Nephron (organoid): ENCODE data around the gene TNNI2.

Experiments used
- H3K27ac Mint-ChIP-seq, 3 experiments: 2 replicates each; pipeline ENCODE4 v1.8.0; 2020; ENCODE audit warnings: mixed read lengths in 3 of 3, mild to moderate bottlenecking in 2 of 3, moderate library complexity in 1 of 3
- H3K27me3 Mint-ChIP-seq: 2 replicates; pipeline ENCODE4 v1.8.0; 2021; ENCODE audit warnings: low read depth, mild to moderate bottlenecking, moderate library complexity, mixed read lengths
- H3K36me3 Mint-ChIP-seq: 2 replicates; pipeline ENCODE4 v1.8.0; 2020; ENCODE audit warnings: low read depth, mixed read lengths
- H3K4me1 Mint-ChIP-seq: 2 replicates; pipeline ENCODE4 v1.8.0; 2020; ENCODE audit warnings: mixed read lengths
- H3K4me3 Mint-ChIP-seq, 3 experiments: 2 replicates each; pipeline ENCODE4 v1.8.0; 2020; ENCODE audit warnings: mild to moderate bottlenecking in 3 of 3, mixed read lengths in 3 of 3, moderate library complexity in 2 of 3
- H3K9me3 Mint-ChIP-seq: 2 replicates; pipeline ENCODE4 v1.8.0; 2020; ENCODE audit warnings: mixed read lengths
- TF ChIP-seq, protein P1 (sequence below), 3 experiments: fragments of 200-600 bp; sonication (generic); IDR thresholded peaks; one replicate each; pipeline ENCODE4 v1.5.0; 2021; ENCODE audit warnings: antibody characterized with exemption in 3 of 3; ENCODE audit not compliant: unreplicated experiment in 3 of 3

The TNNI2 gene

DNA sequence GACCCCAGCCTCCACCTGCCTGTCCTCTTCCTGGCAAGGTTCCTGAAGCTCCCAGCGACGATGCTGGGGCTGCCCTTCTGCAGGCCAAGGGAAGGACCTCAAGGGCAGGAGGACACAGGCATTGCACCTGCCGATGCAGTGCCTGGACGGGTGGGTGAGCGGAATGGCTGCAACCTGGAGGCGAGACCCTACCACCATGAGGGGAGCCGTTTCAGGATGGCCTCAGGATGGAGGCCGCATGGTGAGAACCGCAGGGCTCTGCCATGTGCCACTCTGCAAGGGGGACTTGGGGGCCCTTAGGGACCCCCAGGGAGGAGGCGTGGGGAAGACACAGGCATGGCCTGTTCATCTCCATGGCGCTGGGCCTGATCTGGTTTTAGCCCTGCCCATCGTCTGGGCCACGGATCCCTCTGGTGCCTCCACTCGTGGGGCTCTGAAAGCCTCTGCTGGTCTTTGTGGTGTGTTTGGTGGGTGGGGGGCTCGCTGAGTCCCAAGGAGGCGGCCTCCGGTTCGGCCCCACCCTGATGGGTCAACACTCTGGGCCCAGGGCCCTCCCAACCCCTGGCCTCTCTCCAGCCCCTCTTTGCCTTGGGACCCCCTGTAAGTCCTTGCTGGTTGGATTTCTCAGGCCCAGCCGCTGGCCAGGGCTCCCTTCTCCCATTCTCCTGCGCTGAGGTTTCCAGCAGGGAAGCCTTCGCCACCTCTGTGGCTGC lies 12.8 kb downstream of the TNNI2 start:
- no peaks in the 10 kb centered on the region for H3K36me3 Mint-ChIP-seq
- no peaks in the 10 kb centered on the region for H3K27me3 Mint-ChIP-seq
- H3K4me3 Mint-ChIP-seq: no peak overlapping the region
- H3K9me3 Mint-ChIP-seq: no peaks in the 10 kb centered on the region
- TF ChIP-seq, protein P1, sequence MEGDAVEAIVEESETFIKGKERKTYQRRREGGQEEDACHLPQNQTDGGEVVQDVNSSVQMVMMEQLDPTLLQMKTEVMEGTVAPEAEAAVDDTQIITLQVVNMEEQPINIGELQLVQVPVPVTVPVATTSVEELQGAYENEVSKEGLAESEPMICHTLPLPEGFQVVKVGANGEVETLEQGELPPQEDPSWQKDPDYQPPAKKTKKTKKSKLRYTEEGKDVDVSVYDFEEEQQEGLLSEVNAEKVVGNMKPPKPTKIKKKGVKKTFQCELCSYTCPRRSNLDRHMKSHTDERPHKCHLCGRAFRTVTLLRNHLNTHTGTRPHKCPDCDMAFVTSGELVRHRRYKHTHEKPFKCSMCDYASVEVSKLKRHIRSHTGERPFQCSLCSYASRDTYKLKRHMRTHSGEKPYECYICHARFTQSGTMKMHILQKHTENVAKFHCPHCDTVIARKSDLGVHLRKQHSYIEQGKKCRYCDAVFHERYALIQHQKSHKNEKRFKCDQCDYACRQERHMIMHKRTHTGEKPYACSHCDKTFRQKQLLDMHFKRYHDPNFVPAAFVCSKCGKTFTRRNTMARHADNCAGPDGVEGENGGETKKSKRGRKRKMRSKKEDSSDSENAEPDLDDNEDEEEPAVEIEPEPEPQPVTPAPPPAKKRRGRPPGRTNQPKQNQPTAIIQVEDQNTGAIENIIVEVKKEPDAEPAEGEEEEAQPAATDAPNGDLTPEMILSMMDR (IDR thresholded peaks at IDR 0.05; ENCODE audit: unreplicated experiment in 3 of 3): no peak
- peak overlapping the region in 1 of 3 experiments; percentile 14 for H3K27ac Mint-ChIP-seq
- H3K4me1 Mint-ChIP-seq: peaks cover 13% of the 10 kb centered on the region

DNA sequence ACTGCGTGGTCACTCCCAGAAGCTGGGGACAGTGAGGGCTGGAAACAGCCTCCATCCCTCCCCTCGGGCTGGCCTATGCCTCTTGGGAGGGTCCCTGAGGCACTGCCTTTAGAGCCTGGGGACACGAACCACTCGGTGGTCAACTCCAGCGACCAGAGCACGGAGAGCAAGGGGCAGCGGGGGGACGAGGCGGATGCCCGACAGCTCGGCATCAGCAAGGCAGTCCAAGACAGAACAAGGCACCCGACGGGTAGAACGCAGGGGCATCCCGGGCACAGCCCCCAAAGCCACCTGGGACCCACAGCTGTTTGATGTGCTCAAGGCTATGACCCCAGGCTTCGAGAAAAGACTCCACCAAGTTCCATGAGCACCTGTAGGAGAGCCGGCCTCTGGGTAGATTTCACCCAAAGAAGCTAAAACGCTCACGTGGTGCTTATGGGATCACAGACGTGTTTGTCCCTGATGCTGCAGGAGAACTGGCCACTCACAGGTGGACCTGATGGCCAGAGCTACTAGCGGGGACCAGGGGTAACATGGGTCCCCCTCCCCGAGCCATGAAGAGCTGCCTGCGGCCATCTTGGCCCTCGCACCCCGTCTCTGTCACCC lies 13.6 kb downstream of the TNNI2 start:
- no peak overlapping the region for H3K4me3 Mint-ChIP-seq
- H3K9me3 Mint-ChIP-seq: no peaks in the 10 kb centered on the region
- no peaks in the 10 kb centered on the region for H3K36me3 Mint-ChIP-seq
- TF ChIP-seq, protein P1 (IDR thresholded peaks at IDR 0.05; ENCODE audit: unreplicated experiment in 3 of 3): no peak
- H3K27me3 Mint-ChIP-seq: no peaks in the 10 kb centered on the region
- H3K27ac Mint-ChIP-seq: peak overlapping the region in 1 of 3 experiments; percentile 14
- H3K4me1 Mint-ChIP-seq: peaks cover 8% of the 10 kb centered on the region

DNA sequence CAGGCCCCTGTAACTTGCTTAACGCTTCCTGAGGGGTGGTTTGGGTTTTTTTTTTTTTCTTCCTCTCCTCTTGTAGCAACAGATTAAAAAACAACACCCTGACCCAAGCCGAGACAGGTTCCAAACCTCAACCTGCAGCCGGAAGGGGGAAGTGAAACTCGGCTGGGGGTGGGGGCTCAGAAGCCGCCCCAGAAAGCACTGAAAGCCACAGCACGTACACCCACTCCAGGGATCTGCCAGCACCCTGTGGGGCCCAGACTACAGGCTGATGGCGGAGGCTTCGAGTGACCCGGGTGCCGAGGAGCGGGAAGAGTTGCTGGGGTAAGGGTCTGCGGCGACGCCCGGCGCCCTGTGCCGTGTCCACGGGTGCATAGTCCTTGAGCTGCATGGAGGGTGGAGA lies 14.1 kb downstream of the TNNI2 start, which contains the start of gene LSP1:
TSS of gene LSP1 (plus strand) at position 208 of the 400 bp plus-strand sequence. CDS start at position 269, 61 bp downstream.
- no peaks in the 10 kb centered on the region for H3K36me3 Mint-ChIP-seq
- peaks cover 4% of the 10 kb centered on the region for H3K4me1 Mint-ChIP-seq
- no peak within 1 kb of the TSS for H3K4me3 Mint-ChIP-seq
- H3K27me3 Mint-ChIP-seq: no peaks in the 10 kb centered on the region
- H3K9me3 Mint-ChIP-seq: no peaks in the 10 kb centered on the region
- H3K27ac Mint-ChIP-seq: peak within 1 kb of the TSS in 1 of 3 experiments; percentile 14
- TF ChIP-seq, protein P1 (IDR thresholded peaks at IDR 0.05; ENCODE audit: unreplicated experiment in 3 of 3): no peak

DNA sequence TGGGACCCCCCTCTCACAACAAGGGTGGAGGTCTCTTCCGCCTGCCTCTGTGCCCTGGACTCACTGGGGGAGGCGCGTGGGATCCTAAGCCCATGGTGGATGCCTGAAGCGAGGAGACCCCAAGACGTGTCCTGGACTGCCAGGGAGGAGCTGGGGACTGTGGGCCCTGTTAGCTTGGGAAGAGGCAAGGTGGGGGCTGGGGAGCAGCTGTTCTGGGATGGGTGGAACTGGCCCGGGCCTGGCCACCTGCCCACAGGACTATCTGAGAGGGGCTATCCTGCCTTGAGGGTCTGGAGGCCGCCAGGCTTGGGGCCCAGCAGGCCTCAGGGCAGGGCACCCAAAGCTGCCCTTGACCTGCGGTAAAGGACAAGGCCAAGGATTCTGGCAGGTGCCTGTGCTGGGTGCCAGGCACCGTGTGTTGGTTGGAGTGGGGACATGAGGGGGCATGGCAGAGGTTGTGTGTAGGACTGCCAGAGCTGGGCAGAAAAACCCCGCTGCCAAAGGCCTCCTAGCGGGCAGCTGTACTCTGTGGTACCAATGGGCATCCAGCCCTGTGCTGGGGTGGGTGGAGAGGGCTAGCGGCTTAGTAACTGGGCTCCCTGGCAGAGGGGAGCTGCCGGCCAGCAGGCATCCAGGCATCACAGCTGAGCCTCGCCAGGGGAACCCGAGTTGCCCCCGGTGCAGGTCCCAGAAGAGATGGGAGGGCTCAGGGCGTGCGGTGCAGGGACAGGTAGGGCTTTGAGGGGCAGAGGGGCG lies 14.8 kb downstream of the TNNI2 start:
- no peaks in the 10 kb centered on the region for H3K9me3 Mint-ChIP-seq
- TF ChIP-seq, protein P1 (IDR thresholded peaks at IDR 0.05; ENCODE audit: unreplicated experiment in 3 of 3): no peak
- peaks cover 4% of the 10 kb centered on the region for H3K4me1 Mint-ChIP-seq
- H3K27me3 Mint-ChIP-seq: no peaks in the 10 kb centered on the region
- H3K36me3 Mint-ChIP-seq: no peaks in the 10 kb centered on the region
- H3K27ac Mint-ChIP-seq: no peak overlapping the region
- no peak overlapping the region for H3K4me3 Mint-ChIP-seq

DNA sequence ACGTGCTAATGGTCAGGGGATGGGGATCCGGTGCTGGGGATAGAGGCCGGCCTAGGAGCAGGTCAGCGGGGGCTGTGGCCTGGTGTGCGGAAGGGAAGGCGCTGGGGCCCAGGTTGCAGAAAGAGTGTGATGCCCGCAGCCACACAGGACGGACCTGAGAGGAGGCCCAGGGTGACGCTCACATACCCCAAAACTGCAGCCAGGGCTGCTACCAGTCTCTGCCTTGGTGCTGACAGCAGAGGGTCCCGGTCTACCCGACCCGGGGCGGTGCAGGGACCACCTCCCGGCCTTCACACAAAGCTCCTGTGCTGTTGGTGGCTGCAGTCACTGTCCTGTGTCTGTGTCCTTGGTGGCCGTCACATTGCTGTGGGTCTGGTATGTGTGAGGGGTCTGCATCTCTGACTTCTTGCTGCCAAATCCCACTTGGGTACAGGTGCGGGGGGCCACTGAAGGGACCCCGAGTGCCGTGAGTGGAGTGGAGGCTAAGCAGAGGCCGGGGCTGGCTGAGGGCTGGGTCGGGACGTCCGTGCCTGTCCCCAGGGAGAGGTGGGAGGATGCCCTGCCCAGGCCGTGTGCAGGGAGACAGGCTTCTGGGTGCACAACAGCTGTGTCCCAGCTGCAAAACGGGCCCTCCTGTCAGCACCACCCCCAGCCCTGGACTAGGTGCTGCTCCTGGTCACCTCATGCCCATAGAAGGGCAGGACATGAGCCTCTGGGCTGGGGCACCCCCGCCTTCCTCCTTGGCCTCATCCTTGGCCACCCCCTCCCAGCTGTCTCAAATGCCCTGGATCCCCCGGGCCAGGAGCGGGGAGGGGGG lies 15.6 kb downstream of the TNNI2 start:
- Mint-ChIP-seq H3K27me3 (no peaks in the 10 kb centered on the region), H3K9me3 (no peaks in the 10 kb centered on the region), H3K27ac (no peak overlapping the region), H3K4me1 (peaks cover 4% of the 10 kb centered on the region), H3K4me3 (no peak overlapping the region), H3K36me3 (no peaks in the 10 kb centered on the region)
- TF ChIP-seq, protein P1 (IDR thresholded peaks at IDR 0.05; ENCODE audit: unreplicated experiment in 3 of 3): no peak
